GM19025 (cell line): Measurements from ENCODE around the gene TUBA3E.
A peak's percentile ranks its signal among the peaks of the same experiment; 100 is the strongest.
"Not testable (repeated sequence)": the region's sequence is repeated elsewhere in the genome, so short reads cannot be mapped to it uniquely, and the experiment has no call there.

Experiments
- ATAC-seq: cut with Tn5 transposase; IDR thresholded peaks from one replicate; pipeline ENCODE4 v1.9.1; 2021; ENCODE audit warnings: mild to moderate bottlenecking, low read depth, moderate library complexity; ENCODE audit not compliant: unreplicated experiment

The TUBA3E gene

GRCh38 chr2:130198343-130198742 lies at the start of gene TUBA3E:
Gene TUBA3E (minus strand): TSS chr2:130198439. CDS start chr2:130198360, 79 bp downstream.
- no peak for ATAC-seq

GRCh38 chr2:130246430-130246829 lies 48.2 kb upstream of the TUBA3E start:
- ATAC-seq = no peak

- ATAC-seq = no peak
These were observed 47.7 kb upstream of the TUBA3E start for GRCh38 chr2:130245976-130246375.

- no peak for ATAC-seq
These were observed 45.1 kb upstream of the TUBA3E start for GRCh38 chr2:130243359-130243758.

- no peak for ATAC-seq
These were observed 42.9 kb upstream of the TUBA3E start for GRCh38 chr2:130241041-130241707.

- ATAC-seq = not testable (repeated sequence)
These were observed 41.3 kb upstream of the TUBA3E start for GRCh38 chr2:130239581-130239980.

GRCh38 chr2:130233066-130233465 lies 34.8 kb upstream of the TUBA3E start:
- not testable (repeated sequence) for ATAC-seq

- no peak for ATAC-seq
These were observed 33.4 kb upstream of the TUBA3E start for GRCh38 chr2:130231656-130232055.

- not testable (repeated sequence) for ATAC-seq
These were observed 32.7 kb upstream of the TUBA3E start for GRCh38 chr2:130230907-130231306.

- not testable (repeated sequence) for ATAC-seq
These were observed 32.1 kb upstream of the TUBA3E start for GRCh38 chr2:130230376-130230775.

GRCh38 chr2:130229161-130229510 lies 30.9 kb upstream of the TUBA3E start:
- ATAC-seq = not testable (repeated sequence)

- ATAC-seq = not testable (repeated sequence)
These were observed 30.4 kb upstream of the TUBA3E start for GRCh38 chr2:130228467-130229160.

GRCh38 chr2:130228005-130228404 lies 29.8 kb upstream of the TUBA3E start:
- not testable (repeated sequence) for ATAC-seq

GRCh38 chr2:130222523-130222922 lies 24.3 kb upstream of the TUBA3E start:
- ATAC-seq = peak; percentile 78

- not testable (repeated sequence) for ATAC-seq
These were observed 22.3 kb upstream of the TUBA3E start for GRCh38 chr2:130220505-130220904.

- not testable (repeated sequence) for ATAC-seq
These were observed 20.9 kb upstream of the TUBA3E start for GRCh38 chr2:130219147-130219546.

GRCh38 chr2:130207051-130207450 lies 8.8 kb upstream of the TUBA3E start:
- not testable (repeated sequence) for ATAC-seq

- not testable (repeated sequence) for ATAC-seq
These were observed 4.9 kb upstream of the TUBA3E start for GRCh38 chr2:130203150-130203549.

- ATAC-seq = not testable (repeated sequence)
These were observed 4.3 kb upstream of the TUBA3E start for GRCh38 chr2:130202518-130202917.

GRCh38 chr2:130196052-130196451 lies 2.2 kb downstream of the TUBA3E start:
- not testable (repeated sequence) for ATAC-seq

GRCh38 chr2:130195089-130195635 lies 3.1 kb downstream of the TUBA3E start:
- not testable (repeated sequence) for ATAC-seq

- not testable (repeated sequence) for ATAC-seq
These were observed 4.4 kb downstream of the TUBA3E start for GRCh38 chr2:130193824-130194223.
